ENCODE results near the gene NFIB. TPM values are rescaled to one million over a fixed set of nuclear protein-coding genes. Genes with fewer than 3 reads are reported as not detected.

NFIB gene
- total RNA-seq, 1 experiment from 2014 or later: not detected

- no peak for DNase-seq (ENCODE audit: low spot score)
- in situ Hi-C loops (cut with HindIII; ENCODE audit: low sequenced_read_pairs): no loop called here
Observed at GRCh38 chr9:14148501-14149103, 165.3 kb downstream of the NFIB start.

GRCh38 chr9:14147738-14148137 is 166.2 kb downstream of the NFIB start:
- DNase-seq (ENCODE audit: low spot score): no peak
- in situ Hi-C loops (cut with HindIII; ENCODE audit: low sequenced_read_pairs): no loop called here

- DNase-seq (ENCODE audit: low spot score): no peak
- in situ Hi-C loops (cut with HindIII; ENCODE audit: low sequenced_read_pairs): no loop called here
Observed at GRCh38 chr9:14146201-14146874, 167.6 kb downstream of the NFIB start.

- no peak for DNase-seq (ENCODE audit: low spot score)
- in situ Hi-C loops (cut with HindIII; ENCODE audit: low sequenced_read_pairs): no loop called here
Observed at GRCh38 chr9:14144215-14144614, 169.7 kb downstream of the NFIB start.

GRCh38 chr9:14141699-14142098 is 172.2 kb downstream of the NFIB start:
- no peak for DNase-seq (ENCODE audit: low spot score)
- in situ Hi-C loops (cut with HindIII; ENCODE audit: low sequenced_read_pairs): no loop called here

- no peak for DNase-seq (ENCODE audit: low spot score)
- in situ Hi-C loops (cut with HindIII; ENCODE audit: low sequenced_read_pairs): no loop called here
Observed at GRCh38 chr9:14140096-14140697, 173.7 kb downstream of the NFIB start.

- DNase-seq (ENCODE audit: low spot score): no peak
- in situ Hi-C loops (cut with HindIII; ENCODE audit: low sequenced_read_pairs): no loop called here
Observed at GRCh38 chr9:14139287-14139686, 174.7 kb downstream of the NFIB start.

- DNase-seq (ENCODE audit: low spot score): no peak
- in situ Hi-C loops (cut with HindIII; ENCODE audit: low sequenced_read_pairs): no loop called here
Observed at GRCh38 chr9:14136646-14137370, 177.1 kb downstream of the NFIB start.

- in situ Hi-C loops (cut with HindIII; ENCODE audit: low sequenced_read_pairs): no loop called here
- no peak for DNase-seq (ENCODE audit: low spot score)
Observed at GRCh38 chr9:14136047-14136635, 177.8 kb downstream of the NFIB start.

- DNase-seq (ENCODE audit: low spot score): no peak
- in situ Hi-C loops (cut with HindIII; ENCODE audit: low sequenced_read_pairs): no loop called here
Observed at GRCh38 chr9:14135421-14135820, 178.5 kb downstream of the NFIB start.

- in situ Hi-C loops (cut with HindIII; ENCODE audit: low sequenced_read_pairs): no loop called here
- peak; percentile 54 for DNase-seq (ENCODE audit: low spot score)
Observed at GRCh38 chr9:14133394-14133793, 180.5 kb downstream of the NFIB start.

GRCh38 chr9:14132775-14133174 is 181.2 kb downstream of the NFIB start:
- DNase-seq (ENCODE audit: low spot score): no peak
- in situ Hi-C loops (cut with HindIII; ENCODE audit: low sequenced_read_pairs): no loop called here

GRCh38 chr9:14131356-14132088 is 182.4 kb downstream of the NFIB start:
- DNase-seq (ENCODE audit: low spot score): no peak
- in situ Hi-C loops (cut with HindIII; ENCODE audit: low sequenced_read_pairs): no loop called here

GRCh38 chr9:14127656-14128055 is 186.3 kb downstream of the NFIB start:
- DNase-seq (ENCODE audit: low spot score): no peak
- in situ Hi-C loops (cut with HindIII; ENCODE audit: low sequenced_read_pairs): no loop called here

GRCh38 chr9:14119694-14120514 is 194.0 kb downstream of the NFIB start:
- in situ Hi-C loops (cut with HindIII; ENCODE audit: low sequenced_read_pairs): no loop called here
- DNase-seq (ENCODE audit: low spot score): no peak

GRCh38 chr9:14112226-14112625 is 201.7 kb downstream of the NFIB start:
- in situ Hi-C loops (cut with HindIII; ENCODE audit: low sequenced_read_pairs): no loop called here
- DNase-seq (ENCODE audit: low spot score): no peak

GRCh38 chr9:14111696-14112095 is 202.2 kb downstream of the NFIB start:
- DNase-seq (ENCODE audit: low spot score): no peak
- in situ Hi-C loops (cut with HindIII; ENCODE audit: low sequenced_read_pairs): no loop called here

GRCh38 chr9:14107977-14108376 is 206.0 kb downstream of the NFIB start:
- in situ Hi-C loops (cut with HindIII; ENCODE audit: low sequenced_read_pairs): no loop called here
- DNase-seq (ENCODE audit: low spot score): no peak

Data from G401 (cell line).